ENCODE results near the gene TPST2. TPM values are rescaled to one million over a fixed set of nuclear protein-coding genes. Genes with fewer than 3 reads are reported as not detected.

TPST2 gene
- total and polyA plus RNA-seq, 10 of the 15 experiments (the other 5 are each of a cell fraction or from before 2014, with no cell fraction given), result 6.3 to 33.7 (median 28.4) TPM

GRCh38 chr22:26529345-26529744 lies 60.6 kb downstream of the TPST2 start:
- Histone ChIP-seq H3K9me3 (replicated peaks; ENCODE audit: control insufficient read depth, insufficient read depth, low read length) (no peaks in the 10 kb centered on the region), H3K36me3 (ENCODE audit: control insufficient read depth in 2 of 2, insufficient read depth in 2 of 2, low read length in 1 of 2) (peaks cover 0 to 24% of the 10 kb centered on the region in 2 experiments; a peak in 2 of 4 replicates), H3K27me3 (replicated peaks in 1 of 2; ENCODE audit: control insufficient read depth in 2 of 2, insufficient read depth in 2 of 2, low read length in 1 of 2) (no peaks in the 10 kb centered on the region), H3K4me3 (no peak overlapping the region), H3K9ac (ENCODE audit: control insufficient read depth, insufficient read depth, low read length) (no peak overlapping the region), H3K4me2 (ENCODE audit: control insufficient read depth, insufficient read depth) (no peak overlapping the region), H2AFZ (ENCODE audit: control insufficient read depth, low read depth, low read length) (no peak overlapping the region), H3K4me1 (ENCODE audit: control insufficient read depth, insufficient read depth, low read length) (peaks cover 12% of the 10 kb centered on the region), H4K20me1 (ENCODE audit: control insufficient read depth, insufficient read depth) (no peaks in the 10 kb centered on the region), H3K27ac (ENCODE audit: control insufficient read depth, insufficient read depth) (no peak overlapping the region), H3K79me2 (ENCODE audit: control insufficient read depth, insufficient read depth, low read length) (no peaks in the 10 kb centered on the region)
- intact Hi-C loops (cut with micrococcal nuclease; ENCODE audit: unreplicated experiment), result no loop called here
- no TSS peak for BruUV-seq (replicated peaks)
- FAIRE-seq (no peak), ATAC-seq (no peak), DNase-seq (ENCODE audit: low read depth, low spot score) (no peak)
- ChIA-PET POLR2A (interaction anchor here (0.7 kb wide), 1 partner anchor 107 kb away, joined by 3 read pairs; no protein-coding TSS in a partner anchor), CTCF (interaction anchor here (0.6 kb wide), 1 partner anchor 1238 kb away, joined by 3 read pairs; no protein-coding TSS in a partner anchor), SMC1A (ENCODE audit: uncharacterized antibody, unreplicated experiment) (no interaction called here), RAD21 (ENCODE audit: unreplicated experiment) (no interaction called here)
- 100% methylated on average over 2 of the region's 2 CpGs for WGBS (ENCODE audit: insufficient coverage, insufficient replicate concordance, low lambda C conversion rate, missing lambda C conversion rate)
- in situ Hi-C loops (cut with MboI), result no loop called here
- no peak for TF ChIP-seq ZSCAN29 (IDR thresholded peaks at IDR 0.05)
- TF ChIP-seq POU2F2 (IDR thresholded peaks at IDR 0.05; ENCODE audit: borderline replicate concordance, low read depth, low read length), result no peak
- no peak for TF ChIP-seq WRNIP1 (IDR thresholded peaks at IDR 0.05; ENCODE audit: borderline replicate concordance, low read depth, low read length)
- no peak for TF ChIP-seq EED (IDR thresholded peaks at IDR 0.05; ENCODE audit: low read depth)
- no peak for TF ChIP-seq SIN3A (IDR thresholded peaks at IDR 0.05; ENCODE audit: low read depth, low read length)
- TF ChIP-seq SMC3 (IDR thresholded peaks at IDR 0.05; ENCODE audit: borderline replicate concordance, low read length), result no peak
- no peak for TF ChIP-seq NKRF (conservative IDR thresholded peaks at IDR 0.05)
- no peak for TF ChIP-seq RB1 (IDR thresholded peaks at IDR 0.05; ENCODE audit: borderline replicate concordance)
- no peak for TF ChIP-seq PKNOX1 (IDR thresholded peaks at IDR 0.05)
- TF ChIP-seq POLR2AphosphoS5 (IDR thresholded peaks at IDR 0.05; ENCODE audit: low read length), result no peak
- TF ChIP-seq SMARCA5 (IDR thresholded peaks at IDR 0.05), result no peak
- TF ChIP-seq BCL3 (IDR thresholded peaks at IDR 0.05; ENCODE audit: borderline replicate concordance, insufficient read depth, low read depth, low read length, poor library complexity, severe bottlenecking), result no peak
- TF ChIP-seq MEF2B (IDR thresholded peaks at IDR 0.05; ENCODE audit: partially characterized antibody, poor library complexity, severe bottlenecking), result no peak
- no peak for TF ChIP-seq NR2C1 (IDR thresholded peaks at IDR 0.05)
- no peak for TF ChIP-seq CTCF (IDR thresholded peaks at IDR 0.05 in 2 of 3, conservative IDR thresholded peaks at IDR 0.05 in 1 of 3; ENCODE audit: control insufficient read depth in 2 of 3, extremely low read depth in 1 of 3, insufficient read depth in 1 of 3, low read depth in 3 of 3, low read length in 3 of 3)
- TF ChIP-seq JUND (IDR thresholded peaks at IDR 0.05; ENCODE audit: low read depth, low read length), result no peak
- TF ChIP-seq YBX1 (IDR thresholded peaks at IDR 0.05), result no peak
- TF ChIP-seq MTA2 (IDR thresholded peaks at IDR 0.05; ENCODE audit: low read depth), result no peak
- no peak for TF ChIP-seq PAX8 (IDR thresholded peaks at IDR 0.05)
